HCT116 (cell line): ENCODE data around the gene RTN1. TPM values are rescaled to one million over a fixed set of nuclear protein-coding genes. Genes with fewer than 3 reads are reported as not detected.

Experiments
- ATAC-seq: fragments of 200-7000 bp; cut with Tn5 transposase; 2 replicates; pipeline ENCODE4 v1.9.1; 2020; ENCODE audit warnings: mild to moderate bottlenecking, moderate library complexity
- BruUV-seq: library from RNA; stranded (reverse); fragments of 400-500 nt; replicated peaks from 2 replicates; lab custom pipeline; 2021; lab: Mats Ljungman, UMichigan
- CTCF ChIA-PET: fragments of 300-600 bp; sonication (Branson Sonifier 250); formaldehyde crosslinking; loops from one replicate; lab custom pipeline; 2021; ENCODE audit warnings: antibody characterized with exemption; lab: Charles Lee
- POLR2A ChIA-PET: fragments of 300-600, 350-600 bp; sonication (Branson Sonifier 250); formaldehyde crosslinking; loops from one replicate; lab custom pipeline; 2021; ENCODE audit warnings: antibody characterized with exemption; lab: Charles Lee
- RAD21 ChIA-PET, 2 experiments: fragments of 300-600 bp; sonication (Branson Sonifier 250); formaldehyde crosslinking; loops; one replicate each; lab custom pipeline; 2023; ENCODE audit warnings: low total read pairs in 2 of 2; ENCODE audit not compliant: uncharacterized antibody in 2 of 2, unreplicated experiment in 2 of 2, low non-redundant PET in 1 of 2; lab: Charles Lee
- DNase-seq: peaks from one replicate; pipeline ENCODE4 v3.0.0-alpha.2; 2010; ENCODE audit warnings: low read depth, low spot score
- H2AFZ ChIP-seq: fragments of 200-600 bp; shearing (Covaris generic), sonication (generic); 2 replicates; pipeline ENCODE4 v1.6.1; 2017; ENCODE audit warnings: low read depth, mixed run types, mixed read lengths, antibody characterized with exemption, low read length; ENCODE audit not compliant: poor library complexity, severe bottlenecking
- H3K27ac ChIP-seq: 2 replicates; pipeline ENCODE4 v1.5.1; 2012; ENCODE audit warnings: low read depth, low read length
- H3K27me3 ChIP-seq: fragments of 200-600 bp; sonication (generic); 2 replicates; pipeline ENCODE4 v1.6.1; 2016; ENCODE audit warnings: mixed run types, low read length, mixed read lengths; ENCODE audit not compliant: insufficient read depth
- H3K36me3 ChIP-seq, 2 experiments: fragments of 200-500 bp in 1 of 2; fragments of 200-600 bp in 1 of 2; sonication (Bioruptor generic) in 1 of 2; sonication (generic) in 1 of 2; 2 replicates each; pipeline versions ENCODE4 v1.5.1 to v1.6.1; 2014 to 2016; ENCODE audit warnings: low read length in 2 of 2, inconsistent platforms in 1 of 2, mixed read lengths in 1 of 2, mixed run types in 1 of 2; ENCODE audit not compliant: insufficient read depth in 2 of 2, control insufficient read depth in 1 of 2
- H3K4me1 ChIP-seq, 2 experiments: fragments of 200-600 bp in 1 of 2; sonication (generic) in 1 of 2; 2 replicates each; pipeline versions ENCODE4 v1.5.1 to v1.6.1; 2012 to 2017; ENCODE audit warnings: low read length in 2 of 2, inconsistent platforms in 1 of 2, mild to moderate bottlenecking in 1 of 2, mixed read lengths in 1 of 2, mixed run types in 1 of 2, moderate library complexity in 1 of 2; ENCODE audit not compliant: insufficient read depth in 2 of 2, control insufficient read depth in 1 of 2
- H3K4me2 ChIP-seq: fragments of 200-600 bp; sonication (generic); 2 replicates; pipeline ENCODE4 v1.6.1; 2017; ENCODE audit warnings: mixed run types, low read length, mixed read lengths
- H3K4me3 ChIP-seq, 2 experiments: fragments of 200-600 bp in 1 of 2; sonication (generic) in 1 of 2; replicated peaks in 1 of 2; 2 replicates each; pipeline ENCODE4 v1.5.1; 2011 to 2016; ENCODE audit warnings: low read length in 2 of 2, control low read depth in 1 of 2, low read depth in 1 of 2, mild to moderate bottlenecking in 1 of 2, mixed read lengths in 1 of 2, mixed run types in 1 of 2
- H3K79me2 ChIP-seq: fragments of 200-600 bp; sonication (generic); 2 replicates; pipeline ENCODE4 v1.6.1; 2017; ENCODE audit warnings: mild to moderate bottlenecking, mixed run types, low read length, moderate library complexity, mixed read lengths; ENCODE audit not compliant: insufficient read depth
- H3K9ac ChIP-seq: fragments of 200-600 bp; sonication (generic); 2 replicates; pipeline ENCODE4 v1.6.1; 2016; ENCODE audit warnings: low read length, mixed read lengths
- H3K9me2 ChIP-seq: fragments of 200-600 bp; sonication (generic), shearing (Covaris generic); 2 replicates; pipeline ENCODE4 v1.6.1; 2017; ENCODE audit warnings: mixed run types, mild to moderate bottlenecking, moderate library complexity; ENCODE audit not compliant: insufficient read depth
- H3K9me3 ChIP-seq, 2 experiments: fragments of 200-500 bp in 1 of 2; fragments of 200-600 bp in 1 of 2; sonication (Bioruptor generic) in 1 of 2; sonication (generic) in 1 of 2; 2 replicates each; pipeline ENCODE4 v1.6.1; 2014 to 2017; ENCODE audit warnings: low read length in 2 of 2, mixed read lengths in 2 of 2, inconsistent platforms in 1 of 2, low read depth in 1 of 2, mild to moderate bottlenecking in 1 of 2, mixed run types in 1 of 2, moderate library complexity in 1 of 2; ENCODE audit not compliant: control insufficient read depth in 1 of 2, insufficient read depth in 1 of 2
- H4K20me1 ChIP-seq: fragments of 200-600 bp; sonication (generic), shearing (Covaris generic); 2 replicates; pipeline ENCODE4 v1.6.1; 2017; ENCODE audit warnings: mixed run types, mild to moderate bottlenecking, moderate library complexity; ENCODE audit not compliant: insufficient read depth
- CBX3 ChIP-seq: IDR thresholded peaks from 2 replicates; pipeline ENCODE4 v1.6.1; 2012; ENCODE audit warnings: low read depth
- CEBPB ChIP-seq: IDR thresholded peaks from 2 replicates; pipeline ENCODE4 v1.6.1; 2012; ENCODE audit warnings: low read depth
- EGR1 ChIP-seq: IDR thresholded peaks from 2 replicates; pipeline ENCODE4 v1.6.1; 2012; ENCODE audit warnings: low read depth
- EZH2phosphoT487 ChIP-seq: fragments of 200-600 bp; IDR thresholded peaks from 2 replicates; pipeline ENCODE4 v1.6.1; 2018; ENCODE audit warnings: antibody characterized with exemption, borderline replicate concordance
- FOSL1 ChIP-seq: IDR thresholded peaks from 2 replicates; pipeline ENCODE4 v1.6.1; 2012; ENCODE audit warnings: low read depth
- POLR2A ChIP-seq: IDR thresholded peaks from 2 replicates; pipeline ENCODE4 v1.7.0; 2011; ENCODE audit warnings: borderline replicate concordance; ENCODE audit not compliant: insufficient read depth, insufficient read length; ENCODE audit errors: extremely low read depth
- POLR2AphosphoS5 ChIP-seq: IDR thresholded peaks from 2 replicates; pipeline ENCODE4 v1.6.1; 2011; ENCODE audit warnings: mild to moderate bottlenecking, low read depth, low read length, moderate library complexity
- SIN3A ChIP-seq: IDR thresholded peaks from 2 replicates; pipeline ENCODE4 v1.6.1; 2012; ENCODE audit warnings: low read depth
- SP1 ChIP-seq: IDR thresholded peaks from 2 replicates; pipeline ENCODE4 v1.6.1; 2012; ENCODE audit warnings: low read depth
- SRF ChIP-seq: IDR thresholded peaks from 2 replicates; pipeline ENCODE4 v1.6.1; 2012; ENCODE audit warnings: low read depth
- TCF7L2 ChIP-seq: IDR thresholded peaks from 2 replicates; pipeline ENCODE4 v1.7.0; 2011; ENCODE audit warnings: borderline replicate concordance, inconsistent platforms; ENCODE audit not compliant: insufficient read depth, insufficient read length; ENCODE audit errors: extremely low read depth
- YY1 ChIP-seq: IDR thresholded peaks from 2 replicates; pipeline ENCODE4 v1.6.1; 2011; ENCODE audit warnings: low read length, low read depth, moderate library complexity, mild to moderate bottlenecking; ENCODE audit not compliant: insufficient replicate concordance; ENCODE audit errors: extremely low read depth
- ZFX ChIP-seq: fragments of 450-650 bp; IDR thresholded peaks from 2 replicates; pipeline ENCODE4 v1.6.1; 2017
- intact Hi-C: fragments of 100-400 bp; cut with micrococcal nuclease; formaldehyde crosslinking; loops from 2 replicates; pipeline ENCODE4 v1.10.0; 2022
- total RNA-seq: library from RNA; stranded (reverse); gene quantifications from one replicate; pipeline ENCODE4 v1.2.1, GENCODE V29; 2021; ENCODE audit not compliant: unreplicated experiment
- TF ChIP-seq, protein P1 (sequence below): IDR thresholded peaks from 2 replicates; pipeline ENCODE4 v1.6.1; 2012
- TF ChIP-seq, protein P2 (sequence below): IDR thresholded peaks from 2 replicates; pipeline ENCODE4 v1.6.1; 2012; ENCODE audit warnings: low read depth

RTN1 gene
- total RNA-seq, 1 experiment from 2014 or later, result 0.57 TPM

DNA sequence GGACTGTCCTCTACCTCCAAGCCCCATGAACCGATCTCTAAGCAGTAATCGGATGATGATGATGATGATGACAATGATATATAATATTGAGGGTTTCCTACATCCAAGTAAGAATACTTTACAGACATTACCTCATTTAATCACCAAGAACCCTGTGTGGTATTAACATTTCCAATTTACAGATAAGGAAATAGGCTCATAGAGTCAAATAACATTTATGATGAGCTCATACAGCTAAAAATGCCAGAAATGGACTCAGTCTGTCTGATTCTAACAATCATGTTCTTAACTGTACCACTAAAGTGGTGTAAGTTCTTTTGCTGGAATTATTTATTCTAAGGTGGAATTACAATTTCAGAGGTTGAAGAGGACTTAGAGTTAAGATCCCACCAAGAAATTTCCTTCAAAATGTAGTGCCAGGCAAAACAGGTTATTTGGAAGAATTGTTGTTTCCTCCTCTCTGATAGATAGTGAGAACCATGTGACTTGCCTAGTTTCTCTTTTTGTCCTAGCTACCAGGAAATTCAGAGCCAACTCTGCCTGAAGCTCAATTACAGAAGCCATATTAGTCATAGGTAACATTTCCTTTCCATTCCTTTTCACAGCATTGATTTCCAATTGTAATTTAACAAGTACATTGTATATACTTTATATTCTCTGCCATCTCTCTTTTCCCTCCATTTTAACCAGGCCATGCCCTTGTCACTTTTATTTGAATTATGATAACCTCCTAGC is 270.2 kb downstream of the RTN1 start:
- H3K79me2 ChIP-seq, result no peaks in the 10 kb centered on the region
- DNase-seq (no peak), ATAC-seq (no peak)
- ChIA-PET POLR2A (no interaction called here), CTCF (no interaction called here), RAD21 (no interaction called here)
- no TSS peak for BruUV-seq
- no peaks in the 10 kb centered on the region for H3K27me3 ChIP-seq
- no peak overlapping the region for H3K4me3 ChIP-seq
- no peaks in the 10 kb centered on the region for H4K20me1 ChIP-seq
- H3K4me1 ChIP-seq, result no peaks in the 10 kb centered on the region
- H3K27ac ChIP-seq, result no peak overlapping the region
- H2AFZ ChIP-seq, result no peak overlapping the region
- H3K36me3 ChIP-seq, result no peaks in the 10 kb centered on the region
- H3K9ac ChIP-seq, result no peak overlapping the region
- intact Hi-C loops, result no loop called here
- H3K9me2 ChIP-seq, result no peaks in the 10 kb centered on the region
- H3K4me2 ChIP-seq, result no peak overlapping the region
- no peaks in the 10 kb centered on the region for H3K9me3 ChIP-seq
- TF ChIP-seq YY1 (no peak), SIN3A (no peak), POLR2A (no peak), CBX3 (no peak), SRF (no peak), CEBPB (no peak), POLR2AphosphoS5 (no peak), EGR1 (no peak)
- TF ChIP-seq, protein P1, sequence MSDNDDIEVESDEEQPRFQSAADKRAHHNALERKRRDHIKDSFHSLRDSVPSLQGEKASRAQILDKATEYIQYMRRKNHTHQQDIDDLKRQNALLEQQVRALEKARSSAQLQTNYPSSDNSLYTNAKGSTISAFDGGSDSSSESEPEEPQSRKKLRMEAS, result no peak

DNA sequence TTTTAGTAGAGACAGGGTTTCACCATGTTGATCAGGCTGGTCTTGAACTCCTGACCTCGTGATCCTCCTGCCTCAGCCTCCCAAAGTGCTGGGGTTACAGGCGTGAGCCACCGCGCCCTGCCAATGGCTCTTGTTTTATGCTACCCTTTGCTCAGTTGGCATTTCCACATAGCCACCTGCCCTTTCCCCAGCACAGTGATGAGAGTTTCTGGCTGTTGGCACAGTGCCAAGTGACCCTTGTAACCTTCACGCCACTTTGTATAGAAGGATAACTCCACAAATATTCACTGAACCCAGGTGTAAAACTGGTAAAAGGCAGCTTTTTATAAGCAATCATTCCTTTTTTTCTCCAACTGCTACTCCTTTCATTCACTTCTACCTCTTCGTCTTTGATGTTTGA is 275.5 kb downstream of the RTN1 start:
- ChIA-PET CTCF (no interaction called here), POLR2A (no interaction called here), RAD21 (no interaction called here)
- Histone ChIP-seq H4K20me1 (no peaks in the 10 kb centered on the region), H3K9me2 (no peaks in the 10 kb centered on the region), H3K4me1 (no peaks in the 10 kb centered on the region), H3K9me3 (no peaks in the 10 kb centered on the region), H2AFZ (no peak overlapping the region), H3K79me2 (no peaks in the 10 kb centered on the region), H3K36me3 (no peaks in the 10 kb centered on the region), H3K4me3 (no peak overlapping the region), H3K27ac (no peak overlapping the region), H3K4me2 (no peak overlapping the region), H3K9ac (no peak overlapping the region), H3K27me3 (no peaks in the 10 kb centered on the region)
- no peak for TF ChIP-seq EZH2phosphoT487
- TF ChIP-seq FOSL1, result no peak
- TF ChIP-seq TCF7L2, result no peak
- TF ChIP-seq, protein P2, sequence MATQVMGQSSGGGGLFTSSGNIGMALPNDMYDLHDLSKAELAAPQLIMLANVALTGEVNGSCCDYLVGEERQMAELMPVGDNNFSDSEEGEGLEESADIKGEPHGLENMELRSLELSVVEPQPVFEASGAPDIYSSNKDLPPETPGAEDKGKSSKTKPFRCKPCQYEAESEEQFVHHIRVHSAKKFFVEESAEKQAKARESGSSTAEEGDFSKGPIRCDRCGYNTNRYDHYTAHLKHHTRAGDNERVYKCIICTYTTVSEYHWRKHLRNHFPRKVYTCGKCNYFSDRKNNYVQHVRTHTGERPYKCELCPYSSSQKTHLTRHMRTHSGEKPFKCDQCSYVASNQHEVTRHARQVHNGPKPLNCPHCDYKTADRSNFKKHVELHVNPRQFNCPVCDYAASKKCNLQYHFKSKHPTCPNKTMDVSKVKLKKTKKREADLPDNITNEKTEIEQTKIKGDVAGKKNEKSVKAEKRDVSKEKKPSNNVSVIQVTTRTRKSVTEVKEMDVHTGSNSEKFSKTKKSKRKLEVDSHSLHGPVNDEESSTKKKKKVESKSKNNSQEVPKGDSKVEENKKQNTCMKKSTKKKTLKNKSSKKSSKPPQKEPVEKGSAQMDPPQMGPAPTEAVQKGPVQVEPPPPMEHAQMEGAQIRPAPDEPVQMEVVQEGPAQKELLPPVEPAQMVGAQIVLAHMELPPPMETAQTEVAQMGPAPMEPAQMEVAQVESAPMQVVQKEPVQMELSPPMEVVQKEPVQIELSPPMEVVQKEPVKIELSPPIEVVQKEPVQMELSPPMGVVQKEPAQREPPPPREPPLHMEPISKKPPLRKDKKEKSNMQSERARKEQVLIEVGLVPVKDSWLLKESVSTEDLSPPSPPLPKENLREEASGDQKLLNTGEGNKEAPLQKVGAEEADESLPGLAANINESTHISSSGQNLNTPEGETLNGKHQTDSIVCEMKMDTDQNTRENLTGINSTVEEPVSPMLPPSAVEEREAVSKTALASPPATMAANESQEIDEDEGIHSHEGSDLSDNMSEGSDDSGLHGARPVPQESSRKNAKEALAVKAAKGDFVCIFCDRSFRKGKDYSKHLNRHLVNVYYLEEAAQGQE, result no peak
- no peak for TF ChIP-seq SIN3A
- no peak for TF ChIP-seq CBX3
- TF ChIP-seq ZFX, result no peak
- no peak for TF ChIP-seq EGR1
- TF ChIP-seq SP1, result no peak
- TF ChIP-seq, protein P1, result no peak
- no peak for DNase-seq
- intact Hi-C loops, result no loop called here
- BruUV-seq, result no TSS peak
- ATAC-seq, result no peak
